B cell (primary cell): Measurements from ENCODE around the gene SDK1. TPM values are rescaled to one million over a fixed set of nuclear protein-coding genes. Genes with fewer than 3 reads are reported as not detected.

Experiments
- ATAC-seq: fragments of 200-7000 bp; cut with Tn5 transposase; one replicate; pipeline ENCODE4 v1.10.0; 2021; ENCODE audit warnings: low read depth, mild to moderate bottlenecking, moderate number of reproducible peaks, moderate library complexity
- CTCF ChIA-PET: fragments of 350-600 bp; sonication (Branson Sonifier 250); formaldehyde crosslinking; loops from one replicate; lab custom pipeline; 2021; ENCODE audit warnings: antibody characterized with exemption, inconsistent platforms; lab: Charles Lee
- POLR2A ChIA-PET: fragments of 350-600 bp; sonication (Branson Sonifier 250); formaldehyde crosslinking; loops from one replicate; lab custom pipeline; 2021; ENCODE audit warnings: antibody characterized with exemption; lab: Charles Lee
- DNase-seq: peaks from one replicate; pipeline ENCODE4 v3.0.0; 2013
- H2AFZ ChIP-seq: 2 replicates; pipeline ENCODE4 v1.6.1; 2012; ENCODE audit warnings: mild to moderate bottlenecking, low read depth, low read length; ENCODE audit not compliant: insufficient read depth, poor library complexity, severe bottlenecking
- H3K27ac ChIP-seq, 2 donors: 1 replicate in 1 of 2; 2 replicates in 1 of 2; pipeline ENCODE4 v1.5.1; 2012 to 2013; ENCODE audit warnings: low read length in 2 of 2, mild to moderate bottlenecking in 2 of 2, moderate library complexity in 1 of 2
- H3K27me3 ChIP-seq, 4 experiments: fragments of 200-600 bp in 1 of 4; sonication (generic) in 1 of 4; replicated peaks in 1 of 4; 1 replicate in 2 of 4; 2 replicates in 2 of 4; pipeline versions ENCODE4 v1.6.1 to v1.7.0; 2013 to 2016; ENCODE audit warnings: low read length in 3 of 4, mild to moderate bottlenecking in 2 of 4, mixed read lengths in 1 of 4, moderate library complexity in 1 of 4; ENCODE audit not compliant: insufficient read depth in 4 of 4, control insufficient read depth in 3 of 4; ENCODE audit errors: control extremely low read depth in 1 of 4
- H3K36me3 ChIP-seq, 2 experiments: replicated peaks in 1 of 2; 1 replicate in 1 of 2; 2 replicates in 1 of 2; pipeline versions ENCODE4 v1.6.1 to v1.7.1; 2013; ENCODE audit warnings: low read length in 1 of 2; ENCODE audit not compliant: insufficient read depth in 2 of 2, control insufficient read depth in 1 of 2; ENCODE audit errors: control extremely low read depth in 1 of 2, extremely low read depth in 1 of 2
- H3K4me1 ChIP-seq, 2 donors: fragments of 200-600 bp in 1 of 2; sonication (generic) in 1 of 2; 1 replicate in 1 of 2; 2 replicates in 1 of 2; pipeline versions ENCODE4 v1.5.1 to v1.6.1; 2013 to 2017; ENCODE audit warnings: low read length in 2 of 2; ENCODE audit not compliant: control insufficient read depth in 2 of 2, insufficient read depth in 2 of 2
- H3K4me2 ChIP-seq: replicated peaks from 2 replicates; pipeline ENCODE3; 2012; ENCODE audit warnings: mild to moderate bottlenecking, low read depth, low read length; ENCODE audit not compliant: poor library complexity, severe bottlenecking
- H3K4me3 ChIP-seq, 5 experiments: fragments of 200-600 bp in 1 of 5; sonication (generic) in 1 of 5; 1 replicate in 3 of 5; 2 replicates in 2 of 5; pipeline versions ENCODE4 v1.5.1 to v1.7.0; 2011 to 2016; ENCODE audit warnings: low read length in 4 of 5, mild to moderate bottlenecking in 4 of 5, low read depth in 2 of 5, control low read depth in 1 of 5, moderate library complexity in 1 of 5; ENCODE audit not compliant: insufficient read depth in 1 of 5; ENCODE audit errors: control extremely low read depth in 1 of 5, extremely low read depth in 1 of 5
- H3K79me2 ChIP-seq: fragments of 200-600 bp; sonication (generic); one replicate; pipeline ENCODE4 v1.6.0; 2016; ENCODE audit warnings: low read length; ENCODE audit not compliant: control insufficient read depth, insufficient read depth
- H3K9ac ChIP-seq: fragments of 200-600 bp; sonication (generic); 2 replicates; pipeline ENCODE4 v1.6.1; 2017; ENCODE audit warnings: mild to moderate bottlenecking, low read length, moderate library complexity
- H3K9me3 ChIP-seq, 3 donors: one replicate each; pipeline versions ENCODE4 v1.6.1 to v1.7.1; 2013; ENCODE audit warnings: low read length in 2 of 3; ENCODE audit not compliant: control insufficient read depth in 2 of 3, insufficient read depth in 1 of 3; ENCODE audit errors: control extremely low read depth in 1 of 3
- H4K20me1 ChIP-seq: 2 replicates; pipeline ENCODE4 v1.6.0; 2012; ENCODE audit warnings: mild to moderate bottlenecking, low read length; ENCODE audit not compliant: insufficient read depth, control insufficient read depth, poor library complexity, severe bottlenecking
- H3K27ac Mint-ChIP-seq: one replicate; pipeline ENCODE4 v1.8.0; 2021; ENCODE audit warnings: mixed read lengths
- H3K27me3 Mint-ChIP-seq: one replicate; pipeline ENCODE4 v1.8.0; 2021; ENCODE audit warnings: mixed read lengths
- H3K4me1 Mint-ChIP-seq: one replicate; pipeline ENCODE4 v1.8.0; 2021; ENCODE audit warnings: mixed read lengths
- H3K4me3 Mint-ChIP-seq: one replicate; pipeline ENCODE4 v1.8.0; 2021; ENCODE audit warnings: mixed read lengths
- H3K9me3 Mint-ChIP-seq: one replicate; pipeline ENCODE4 v1.8.0; 2022; ENCODE audit warnings: mixed read lengths; ENCODE audit not compliant: insufficient read depth
- EZH2 ChIP-seq: IDR thresholded peaks from 2 replicates; pipeline ENCODE4 v1.6.1; 2012; ENCODE audit warnings: borderline replicate concordance, low read depth, mild to moderate bottlenecking, moderate library complexity, low read length; ENCODE audit not compliant: insufficient read depth, poor library complexity, severe bottlenecking
- WGBS: methylation state at CpG from one replicate; pipeline ENCODE4 v1.1.5; 2013; ENCODE audit warnings: missing lambda C conversion rate; ENCODE audit not compliant: insufficient coverage; 5-methylcytosine and 5-hydroxymethylcytosine counted together
- intact Hi-C: fragments of 100-400 bp; cut with micrococcal nuclease; formaldehyde crosslinking; loops from one replicate; pipeline ENCODE4 v1.10.0; 2022
- polyA plus RNA-seq: library from polyadenylated mRNA; depleted of rRNA; stranded (reverse); fragments of >200 nt; gene quantifications from 2 replicates; pipeline ENCODE4 v1.2.3, GENCODE V29; 2012
- total RNA-seq, 2 donors: library from RNA; stranded (reverse); fragments of 120-200 nt in 1 of 2; gene quantifications; 1 replicate in 1 of 2; 2 replicates in 1 of 2; pipeline versions ENCODE4 v1.2.3 to v1.2.4, GENCODE V29; 2013 to 2022
- TF ChIP-seq, protein P1 (sequence below): fragments of 200-600 bp; IDR thresholded peaks from one replicate; pipeline ENCODE4 v1.8.0; 2022; ENCODE audit warnings: antibody characterized with exemption, mild to moderate bottlenecking

Gene SDK1
- total and polyA plus RNA-seq, 2 donors (not counting 1 experiment from before 2014, with no cell fraction given) = 0.73 to 2.0 TPM

DNA sequence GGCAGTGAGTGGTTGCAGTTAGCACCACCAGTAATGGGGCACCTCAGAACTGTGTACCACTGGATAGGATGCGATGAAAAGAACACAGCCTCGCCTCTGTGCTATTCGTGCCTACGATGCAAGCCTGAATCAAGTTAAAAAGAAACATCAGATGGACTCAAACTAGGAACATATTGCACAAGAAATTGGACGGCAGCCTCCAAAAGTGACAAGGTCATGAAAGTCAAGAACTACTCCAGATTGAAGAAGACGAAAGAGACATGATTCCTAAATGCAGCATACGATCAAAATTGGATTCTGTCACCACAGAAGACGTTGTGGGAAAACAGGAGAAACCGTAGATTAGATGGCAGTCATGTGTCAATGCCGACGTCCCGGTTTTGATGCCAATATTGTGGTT is 732.9 kb downstream of the SDK1 start:
- no peaks in the 10 kb centered on the region for H4K20me1 ChIP-seq
- Mint-ChIP-seq H3K4me3 (no peak overlapping the region), H3K27me3 (no peaks in the 10 kb centered on the region), H3K9me3 (no peaks in the 10 kb centered on the region), H3K27ac (no peak overlapping the region), H3K4me1 (no peaks in the 10 kb centered on the region)
- H2AFZ ChIP-seq = no peak overlapping the region
- ChIA-PET POLR2A (no interaction called here), CTCF (no interaction called here)
- WGBS = 85% methylated on average over 8 of the region's 12 CpGs
- DNase-seq = no peak
- no peaks in the 10 kb centered on the region for H3K9me3 ChIP-seq
- H3K4me2 ChIP-seq = no peak overlapping the region
- intact Hi-C loops = no loop called here
- no peaks in the 10 kb centered on the region for H3K4me1 ChIP-seq
- H3K27ac ChIP-seq = no peak overlapping the region
- H3K36me3 ChIP-seq = no peaks in the 10 kb centered on the region
- no peak for ATAC-seq
- H3K27me3 ChIP-seq = no peaks in the 10 kb centered on the region
- no peak overlapping the region for H3K4me3 ChIP-seq
- TF ChIP-seq, protein P1, sequence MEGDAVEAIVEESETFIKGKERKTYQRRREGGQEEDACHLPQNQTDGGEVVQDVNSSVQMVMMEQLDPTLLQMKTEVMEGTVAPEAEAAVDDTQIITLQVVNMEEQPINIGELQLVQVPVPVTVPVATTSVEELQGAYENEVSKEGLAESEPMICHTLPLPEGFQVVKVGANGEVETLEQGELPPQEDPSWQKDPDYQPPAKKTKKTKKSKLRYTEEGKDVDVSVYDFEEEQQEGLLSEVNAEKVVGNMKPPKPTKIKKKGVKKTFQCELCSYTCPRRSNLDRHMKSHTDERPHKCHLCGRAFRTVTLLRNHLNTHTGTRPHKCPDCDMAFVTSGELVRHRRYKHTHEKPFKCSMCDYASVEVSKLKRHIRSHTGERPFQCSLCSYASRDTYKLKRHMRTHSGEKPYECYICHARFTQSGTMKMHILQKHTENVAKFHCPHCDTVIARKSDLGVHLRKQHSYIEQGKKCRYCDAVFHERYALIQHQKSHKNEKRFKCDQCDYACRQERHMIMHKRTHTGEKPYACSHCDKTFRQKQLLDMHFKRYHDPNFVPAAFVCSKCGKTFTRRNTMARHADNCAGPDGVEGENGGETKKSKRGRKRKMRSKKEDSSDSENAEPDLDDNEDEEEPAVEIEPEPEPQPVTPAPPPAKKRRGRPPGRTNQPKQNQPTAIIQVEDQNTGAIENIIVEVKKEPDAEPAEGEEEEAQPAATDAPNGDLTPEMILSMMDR = no peak
- no peak for TF ChIP-seq EZH2
- H3K9ac ChIP-seq = no peak overlapping the region
- H3K79me2 ChIP-seq = no peaks in the 10 kb centered on the region

DNA sequence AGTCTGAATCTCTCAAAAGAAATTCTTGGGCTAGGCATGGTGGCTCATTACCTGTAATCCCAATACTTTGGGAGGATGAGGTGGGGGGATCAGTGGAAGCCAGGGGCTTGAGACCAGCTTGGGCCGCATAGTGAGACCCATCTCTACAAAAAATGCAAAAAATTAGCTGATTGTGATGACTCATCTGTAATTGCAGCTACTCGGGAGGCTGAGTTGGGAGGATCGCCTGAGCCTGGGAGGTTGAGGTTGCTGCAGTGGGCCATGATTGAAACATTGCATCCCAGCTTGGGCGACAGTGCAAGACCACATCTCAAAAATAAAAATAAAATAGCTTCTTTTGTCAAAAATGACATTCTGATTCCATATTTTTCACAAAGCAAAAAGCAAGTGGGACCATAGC is 736.3 kb downstream of the SDK1 start:
- TF ChIP-seq, protein P1 = no peak
- TF ChIP-seq EZH2 = no peak
- ChIA-PET CTCF (interaction anchor here (0.7 kb wide), 1 partner anchor 9 kb away, joined by 3 read pairs; no protein-coding TSS in a partner anchor), POLR2A (no interaction called here)
- no peaks in the 10 kb centered on the region for H3K4me1 ChIP-seq
- DNase-seq = no peak
- no peak overlapping the region for H3K9ac ChIP-seq
- no peak overlapping the region for H2AFZ ChIP-seq
- WGBS = no CpG with 5 or more reads among the region's 4 CpGs
- H4K20me1 ChIP-seq = no peaks in the 10 kb centered on the region
- Mint-ChIP-seq H3K4me1 (no peaks in the 10 kb centered on the region), H3K4me3 (no peak overlapping the region), H3K27ac (no peak overlapping the region), H3K27me3 (peaks cover 3% of the 10 kb centered on the region), H3K9me3 (no peaks in the 10 kb centered on the region)
- no peaks in the 10 kb centered on the region for H3K79me2 ChIP-seq
- H3K27ac ChIP-seq = no peak overlapping the region
- H3K4me2 ChIP-seq = no peak overlapping the region
- H3K9me3 ChIP-seq = no peaks in the 10 kb centered on the region
- intact Hi-C loops = no loop called here
- H3K36me3 ChIP-seq = no peaks in the 10 kb centered on the region
- ATAC-seq = no peak
- H3K27me3 ChIP-seq = no peaks in the 10 kb centered on the region
- H3K4me3 ChIP-seq = no peak overlapping the region
